Measurements from ENCODE around the gene BAK1.
"Not testable (repeated sequence)": the region's sequence is repeated elsewhere in the genome, so short reads cannot be mapped to it uniquely, and the experiment has no call there.

BAK1 gene

DNA sequence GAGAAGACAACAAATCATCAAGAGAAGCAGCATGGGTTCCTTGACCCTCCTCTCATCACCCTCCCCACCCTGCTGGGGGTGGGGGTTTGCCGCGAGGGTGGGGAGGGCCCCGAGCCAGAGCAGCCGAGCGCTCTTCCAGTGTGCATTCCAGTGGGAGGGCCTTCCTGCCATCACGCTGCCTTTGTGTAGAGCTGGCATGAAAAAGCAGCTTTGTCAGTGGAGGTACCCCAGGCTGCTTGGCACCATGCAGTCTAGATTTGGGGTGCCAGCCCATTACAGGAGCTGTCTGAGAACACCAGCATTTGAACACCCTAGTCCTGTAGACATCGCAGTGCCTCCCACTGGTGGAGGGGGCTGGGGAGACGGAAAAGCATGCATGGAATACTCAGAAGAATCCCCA, 12.2 kb downstream of the BAK1 start:
- Histone ChIP-seq H3F3A (ENCODE audit: control insufficient read depth, insufficient read depth) (peaks cover 8% of the 10 kb centered on the region), H3K4me3 (ENCODE audit: low read length) (no peak overlapping the region), H3K27ac (ENCODE audit: low read depth, low read length) (no peak overlapping the region), H3K9me2 (replicated peaks; ENCODE audit: control insufficient read depth, low read length) (no peaks in the 10 kb centered on the region), H3K79me2 (ENCODE audit: control insufficient read depth, low read length) (no peaks in the 10 kb centered on the region), H3K36me3 (ENCODE audit: control insufficient read depth, low read length) (peaks cover 7% of the 10 kb centered on the region), H4K20me1 (ENCODE audit: control insufficient read depth, insufficient read depth, low read depth, low read length) (no peaks in the 10 kb centered on the region), H3K4me2 (ENCODE audit: low read length) (no peak overlapping the region), H3K9me3 (ENCODE audit: control insufficient read depth, insufficient read depth, low read length) (no peaks in the 10 kb centered on the region), H3K4me1 (ENCODE audit: control insufficient read depth, low read length) (peaks cover 23% of the 10 kb centered on the region), H3K27me3 (ENCODE audit: control insufficient read depth, low read length) (no peaks in the 10 kb centered on the region)
- TF ChIP-seq, protein P1, sequence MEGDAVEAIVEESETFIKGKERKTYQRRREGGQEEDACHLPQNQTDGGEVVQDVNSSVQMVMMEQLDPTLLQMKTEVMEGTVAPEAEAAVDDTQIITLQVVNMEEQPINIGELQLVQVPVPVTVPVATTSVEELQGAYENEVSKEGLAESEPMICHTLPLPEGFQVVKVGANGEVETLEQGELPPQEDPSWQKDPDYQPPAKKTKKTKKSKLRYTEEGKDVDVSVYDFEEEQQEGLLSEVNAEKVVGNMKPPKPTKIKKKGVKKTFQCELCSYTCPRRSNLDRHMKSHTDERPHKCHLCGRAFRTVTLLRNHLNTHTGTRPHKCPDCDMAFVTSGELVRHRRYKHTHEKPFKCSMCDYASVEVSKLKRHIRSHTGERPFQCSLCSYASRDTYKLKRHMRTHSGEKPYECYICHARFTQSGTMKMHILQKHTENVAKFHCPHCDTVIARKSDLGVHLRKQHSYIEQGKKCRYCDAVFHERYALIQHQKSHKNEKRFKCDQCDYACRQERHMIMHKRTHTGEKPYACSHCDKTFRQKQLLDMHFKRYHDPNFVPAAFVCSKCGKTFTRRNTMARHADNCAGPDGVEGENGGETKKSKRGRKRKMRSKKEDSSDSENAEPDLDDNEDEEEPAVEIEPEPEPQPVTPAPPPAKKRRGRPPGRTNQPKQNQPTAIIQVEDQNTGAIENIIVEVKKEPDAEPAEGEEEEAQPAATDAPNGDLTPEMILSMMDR (IDR thresholded peaks at IDR 0.05; ENCODE audit: low read depth, low read length, poor library complexity, severe bottlenecking): no peak
- TF ChIP-seq EZH2phosphoT487 (IDR thresholded peaks at IDR 0.05; ENCODE audit: borderline replicate concordance, low read length): no peak

DNA sequence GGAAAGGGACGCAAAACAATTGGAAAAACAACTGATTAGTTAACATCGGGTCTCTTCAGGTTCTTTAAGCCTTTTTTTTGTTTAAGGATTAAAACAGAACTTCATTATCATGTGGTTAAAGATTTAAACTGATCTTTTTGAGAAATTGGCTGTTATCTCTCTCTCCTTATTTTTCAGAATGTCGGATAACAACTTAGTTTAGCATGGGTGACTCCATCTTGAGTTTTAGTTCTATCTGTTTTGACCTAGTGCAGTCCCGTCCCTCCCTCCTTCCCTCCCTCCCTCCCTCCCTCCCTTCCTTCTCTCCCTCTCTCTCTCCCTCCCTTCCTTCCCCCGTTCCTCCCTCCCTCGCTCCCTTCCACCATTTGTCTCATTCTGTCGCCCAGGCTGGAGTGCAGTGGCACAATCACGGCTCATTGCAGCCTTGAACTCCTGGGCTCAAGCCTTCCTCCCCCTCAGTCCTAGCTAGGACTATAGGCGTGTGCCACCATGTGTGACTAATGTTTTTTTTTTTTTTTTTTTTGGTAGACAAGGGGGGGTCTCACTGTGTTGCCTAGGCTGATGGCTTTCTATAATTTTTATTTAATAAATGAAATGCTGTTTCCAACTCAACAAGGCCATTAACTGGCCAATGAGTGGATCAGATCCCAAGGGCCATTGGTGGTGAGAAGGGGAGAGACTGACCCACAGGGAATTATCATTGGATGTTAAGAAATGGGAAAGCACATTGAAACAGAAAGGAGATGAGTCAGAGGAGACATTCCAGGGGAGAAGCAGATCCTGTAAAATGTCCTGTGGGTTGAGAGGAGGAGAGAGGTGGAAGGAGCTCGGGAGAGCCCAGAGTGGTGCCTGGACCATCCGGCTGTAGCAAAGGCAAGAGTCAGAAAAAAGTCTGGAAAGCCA, 13.6 kb downstream of the BAK1 start:
- Histone ChIP-seq H3K27ac (ENCODE audit: low read depth, low read length) (no peak overlapping the region), H3K9me2 (replicated peaks; ENCODE audit: control insufficient read depth, low read length) (no peaks in the 10 kb centered on the region)

DNA sequence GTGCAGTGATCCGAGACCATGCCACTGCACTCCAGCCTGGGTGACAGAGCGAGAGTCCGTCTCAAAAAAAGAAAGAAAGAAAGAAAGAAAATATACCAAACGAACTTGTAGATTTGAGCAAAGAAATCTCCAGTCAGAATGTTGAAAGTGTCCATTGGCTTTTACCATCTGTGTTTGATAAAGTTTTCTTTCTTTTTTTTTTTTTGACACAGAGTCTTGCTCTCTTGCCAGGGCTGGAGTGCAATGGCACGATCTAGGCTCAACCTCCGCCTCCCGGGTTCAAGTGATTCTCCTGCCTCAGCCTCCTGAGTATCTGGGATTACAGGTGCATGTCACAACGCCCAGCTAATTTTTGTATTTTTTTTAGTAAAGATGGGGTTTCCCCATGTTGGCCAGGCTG, 21.3 kb downstream of the BAK1 start:
- TF ChIP-seq, protein P1 (IDR thresholded peaks at IDR 0.05; ENCODE audit: low read depth, low read length, poor library complexity, severe bottlenecking): no peak
- no peak for TF ChIP-seq EZH2phosphoT487 (IDR thresholded peaks at IDR 0.05; ENCODE audit: borderline replicate concordance, low read length)
- no peaks in the 10 kb centered on the region for H3K27me3 ChIP-seq (ENCODE audit: control insufficient read depth, low read length)
- no peaks in the 10 kb centered on the region for H3K36me3 ChIP-seq (ENCODE audit: control insufficient read depth, low read length)
- no peaks in the 10 kb centered on the region for H3F3A ChIP-seq (ENCODE audit: control insufficient read depth, insufficient read depth)
- peaks cover 5% of the 10 kb centered on the region; the same call in 1 of the 2 replicates for H3K9me3 ChIP-seq (ENCODE audit: control insufficient read depth, insufficient read depth, low read length)
- no peaks in the 10 kb centered on the region for H3K4me1 ChIP-seq (ENCODE audit: control insufficient read depth, low read length)
- no peaks in the 10 kb centered on the region for H3K79me2 ChIP-seq (ENCODE audit: control insufficient read depth, low read length)
- no peaks in the 10 kb centered on the region for H3K9me2 ChIP-seq (replicated peaks; ENCODE audit: control insufficient read depth, low read length)
- no peak overlapping the region for H3K27ac ChIP-seq (ENCODE audit: low read depth, low read length)
- H3K4me3 ChIP-seq (ENCODE audit: low read length): no peak overlapping the region
- no peaks in the 10 kb centered on the region for H4K20me1 ChIP-seq (ENCODE audit: control insufficient read depth, insufficient read depth, low read depth, low read length)
- no peak overlapping the region for H3K4me2 ChIP-seq (ENCODE audit: low read length)

More for the DNA sequence above, 13.6 kb downstream of the BAK1 start:
- Histone ChIP-seq H3K27me3 (ENCODE audit: control insufficient read depth, low read length) (no peaks in the 10 kb centered on the region), H3K4me1 (ENCODE audit: control insufficient read depth, low read length) (peaks cover 16% of the 10 kb centered on the region), H3K79me2 (ENCODE audit: control insufficient read depth, low read length) (no peaks in the 10 kb centered on the region), H4K20me1 (ENCODE audit: control insufficient read depth, insufficient read depth, low read depth, low read length) (no peaks in the 10 kb centered on the region), H3F3A (ENCODE audit: control insufficient read depth, insufficient read depth) (peaks cover 8% of the 10 kb centered on the region), H3K9me3 (ENCODE audit: control insufficient read depth, insufficient read depth, low read length) (no peaks in the 10 kb centered on the region), H3K36me3 (ENCODE audit: control insufficient read depth, low read length) (peaks cover under 1% of the 10 kb centered on the region), H3K4me3 (ENCODE audit: low read length) (no peak overlapping the region), H3K4me2 (ENCODE audit: low read length) (no peak overlapping the region)
- TF ChIP-seq EZH2phosphoT487 (IDR thresholded peaks at IDR 0.05; ENCODE audit: borderline replicate concordance, low read length): no peak

DNA sequence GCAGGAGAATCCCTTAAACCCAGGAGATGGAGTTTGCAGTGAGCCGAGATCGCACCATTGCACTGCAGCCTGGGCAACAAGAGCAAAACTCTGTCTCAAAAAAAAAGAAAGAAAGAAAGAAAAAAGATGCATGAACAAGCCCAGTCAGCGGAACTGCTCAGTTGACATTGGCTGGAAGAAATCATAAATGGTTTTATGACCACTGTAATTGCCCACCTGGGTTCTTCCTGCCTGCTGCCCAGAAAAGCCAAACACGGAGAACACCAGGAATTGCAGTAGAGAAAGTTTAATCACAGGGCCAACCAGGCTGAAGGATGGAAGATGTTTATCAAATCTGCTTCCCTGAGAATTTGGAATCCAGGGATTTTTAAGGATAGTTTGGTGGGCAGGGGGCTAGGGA, 22.7 kb downstream of the BAK1 start:
- H3K27me3 ChIP-seq (ENCODE audit: control insufficient read depth, low read length): 0 out of 2 replicates have a peak, but pooled peaks cover 3% of the 10 kb centered on the region

DNA sequence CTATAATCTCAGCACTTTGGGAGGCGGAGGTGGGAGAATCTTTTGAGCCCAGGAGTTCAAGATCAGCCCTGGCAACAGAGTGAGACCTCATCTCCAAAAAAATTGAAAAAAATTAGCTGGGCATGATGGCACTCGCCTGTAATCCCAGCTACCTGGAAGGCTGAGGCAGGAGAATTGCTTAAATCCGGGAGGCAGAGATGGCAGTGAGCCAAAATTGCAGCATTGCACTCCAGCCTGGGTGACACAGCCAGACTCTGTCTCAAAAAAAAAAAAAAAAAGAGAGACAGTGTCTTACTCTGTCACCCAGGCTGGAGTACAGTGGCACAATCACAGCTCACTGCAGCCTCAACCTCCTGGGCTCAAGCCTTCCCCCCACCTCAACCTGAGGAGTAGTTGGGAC, 27.2 kb downstream of the BAK1 start:
- not testable (repeated sequence) for H3K4me1 ChIP-seq (ENCODE audit: control insufficient read depth, low read length); H3F3A ChIP-seq (ENCODE audit: control insufficient read depth, insufficient read depth); H3K27me3 ChIP-seq (ENCODE audit: control insufficient read depth, low read length); H4K20me1 ChIP-seq (ENCODE audit: control insufficient read depth, insufficient read depth, low read depth, low read length); H3K4me2 ChIP-seq (ENCODE audit: low read length); H3K9me3 ChIP-seq (ENCODE audit: control insufficient read depth, insufficient read depth, low read length); H3K9me2 ChIP-seq (replicated peaks; ENCODE audit: control insufficient read depth, low read length); H3K79me2 ChIP-seq (ENCODE audit: control insufficient read depth, low read length); H3K4me3 ChIP-seq (ENCODE audit: low read length); H3K27ac ChIP-seq (ENCODE audit: low read depth, low read length); H3K36me3 ChIP-seq (ENCODE audit: control insufficient read depth, low read length)

More for the DNA sequence above, 22.7 kb downstream of the BAK1 start:
- H4K20me1 ChIP-seq (ENCODE audit: control insufficient read depth, insufficient read depth, low read depth, low read length): no peaks in the 10 kb centered on the region
- H3K27ac ChIP-seq (ENCODE audit: low read depth, low read length): no peak overlapping the region
- H3K4me1 ChIP-seq (ENCODE audit: control insufficient read depth, low read length): no peaks in the 10 kb centered on the region
- no peaks in the 10 kb centered on the region for H3K36me3 ChIP-seq (ENCODE audit: control insufficient read depth, low read length)
- no peaks in the 10 kb centered on the region for H3F3A ChIP-seq (ENCODE audit: control insufficient read depth, insufficient read depth)
- H3K9me3 ChIP-seq (ENCODE audit: control insufficient read depth, insufficient read depth, low read length): peaks cover 5% of the 10 kb centered on the region; the same call in 1 of the 2 replicates
- no peak overlapping the region for H3K4me2 ChIP-seq (ENCODE audit: low read length)
- TF ChIP-seq EZH2phosphoT487 (IDR thresholded peaks at IDR 0.05; ENCODE audit: borderline replicate concordance, low read length): no peak
- TF ChIP-seq, protein P1 (IDR thresholded peaks at IDR 0.05; ENCODE audit: low read depth, low read length, poor library complexity, severe bottlenecking): no peak
- no peaks in the 10 kb centered on the region for H3K79me2 ChIP-seq (ENCODE audit: control insufficient read depth, low read length)
- H3K9me2 ChIP-seq (replicated peaks; ENCODE audit: control insufficient read depth, low read length): no peaks in the 10 kb centered on the region
- H3K4me3 ChIP-seq (ENCODE audit: low read length): no peak overlapping the region
